IMR-90 (cell line): ENCODE data around the gene FOXP1. TPM values are rescaled to one million over a fixed set of nuclear protein-coding genes. Genes with fewer than 3 reads are reported as not detected.

Experiments used
- ATAC-seq: fragments of 200-7000 bp; cut with Tn5 transposase; 2 replicates; pipeline ENCODE4 v1.9.1; 2020; ENCODE audit warnings: low read depth, mild to moderate bottlenecking, moderate library complexity
- BruUV-seq: library from RNA; stranded (reverse); fragments of 400-500 nt; replicated peaks from 2 replicates; lab custom pipeline; 2021; lab: Mats Ljungman, UMichigan
- CTCF ChIA-PET: fragments of 300-600 bp; formaldehyde crosslinking; extraction: SDS; loops from one replicate; lab custom pipeline; 2021; ENCODE audit warnings: antibody characterized with exemption; lab: Yijun Ruan, JAX
- POLR2A ChIA-PET: fragments of 300-600 bp; sonication (Branson Sonifier 250); formaldehyde crosslinking; loops from one replicate; lab custom pipeline; 2022; ENCODE audit warnings: antibody characterized with exemption; ENCODE audit not compliant: unreplicated experiment; lab: Charles Lee
- DNase-seq: peaks from one replicate; pipeline ENCODE4 v3.0.0; 2013
- H2AFZ ChIP-seq: replicated peaks from 2 replicates; pipeline ENCODE3; 2013; ENCODE audit warnings: low read length, mild to moderate bottlenecking; ENCODE audit not compliant: poor library complexity
- H2AK5ac ChIP-seq: 2 replicates; pipeline ENCODE4 v1.6.1; 2013; ENCODE audit warnings: low read depth, low read length, inconsistent platforms
- H2AK9ac ChIP-seq: replicated peaks from 2 replicates; pipeline ENCODE3; 2013; ENCODE audit warnings: mild to moderate bottlenecking, low read depth, low read length, moderate library complexity; ENCODE audit not compliant: poor library complexity
- H2BK120ac ChIP-seq: 2 replicates; pipeline ENCODE4 v1.6.1; 2013; ENCODE audit warnings: low read depth, low read length, inconsistent platforms
- H2BK15ac ChIP-seq: 3 replicates; pipeline ENCODE4 v1.6.1; 2013; ENCODE audit warnings: low read depth, low read length, inconsistent platforms
- H2BK20ac ChIP-seq: 2 replicates; pipeline ENCODE4 v1.6.1; 2013; ENCODE audit warnings: low read depth, mild to moderate bottlenecking, inconsistent platforms, low read length, moderate library complexity
- H2BK5ac ChIP-seq: 2 replicates; pipeline ENCODE4 v1.6.1; 2013; ENCODE audit warnings: mild to moderate bottlenecking, low read depth, low read length, inconsistent platforms; ENCODE audit not compliant: poor library complexity, severe bottlenecking
- H3K14ac ChIP-seq: replicated peaks from 2 replicates; pipeline ENCODE4 v1.6.1; 2013; ENCODE audit warnings: low read depth, low read length, inconsistent platforms
- H3K18ac ChIP-seq: 2 replicates; pipeline ENCODE4 v1.6.1; 2013; ENCODE audit warnings: low read depth, low read length, control low read depth
- H3K23ac ChIP-seq: 2 replicates; pipeline ENCODE4 v1.6.1; 2013; ENCODE audit warnings: low read depth, low read length, inconsistent platforms
- H3K27ac ChIP-seq: 2 replicates; pipeline ENCODE4 v1.5.1; 2013; ENCODE audit warnings: mild to moderate bottlenecking, control low read depth, low read length; ENCODE audit not compliant: insufficient read depth
- H3K27me3 ChIP-seq: 2 replicates; pipeline ENCODE4 v1.6.1; 2013; ENCODE audit warnings: low read length; ENCODE audit not compliant: control insufficient read depth, insufficient read depth
- H3K36me3 ChIP-seq: 2 replicates; pipeline ENCODE4 v1.6.1; 2013; ENCODE audit warnings: low read length, mixed read lengths; ENCODE audit not compliant: control insufficient read depth, insufficient read depth
- H3K4ac ChIP-seq: 2 replicates; pipeline ENCODE4 v1.6.1; 2013; ENCODE audit warnings: low read depth, low read length, inconsistent platforms
- H3K4me1 ChIP-seq: 2 replicates; pipeline ENCODE4 v1.6.1; 2013; ENCODE audit warnings: low read length, mixed read lengths; ENCODE audit not compliant: control insufficient read depth, insufficient read depth
- H3K4me2 ChIP-seq: 2 replicates; pipeline ENCODE4 v1.6.1; 2013; ENCODE audit warnings: low read depth, mild to moderate bottlenecking, control low read depth, low read length, moderate library complexity
- H3K4me3 ChIP-seq: 2 replicates; pipeline ENCODE4 v1.5.1; 2013; ENCODE audit warnings: low read depth, mild to moderate bottlenecking, control low read depth, low read length, moderate library complexity; ENCODE audit not compliant: insufficient read depth
- H3K56ac ChIP-seq: 2 replicates; pipeline ENCODE4 v1.6.1; 2013; ENCODE audit warnings: low read length, inconsistent platforms; ENCODE audit not compliant: insufficient read depth; ENCODE audit errors: extremely low read depth
- H3K79me1 ChIP-seq, 2 experiments: 2 replicates each; pipeline ENCODE4 v1.6.1; 2013; ENCODE audit warnings: low read length in 2 of 2, inconsistent platforms in 1 of 2, low read depth in 1 of 2
- H3K9ac ChIP-seq: 2 replicates; pipeline ENCODE4 v1.6.1; 2013; ENCODE audit warnings: low read depth, low read length, control low read depth
- H3K9me1 ChIP-seq: 2 replicates; pipeline ENCODE4 v1.6.1; 2013; ENCODE audit warnings: low read length, inconsistent platforms; ENCODE audit not compliant: insufficient read depth
- H3K9me3 ChIP-seq: 2 replicates; pipeline ENCODE4 v1.6.1; 2013; ENCODE audit warnings: low read length; ENCODE audit not compliant: control insufficient read depth, insufficient read depth
- H4K20me1 ChIP-seq: 2 replicates; pipeline ENCODE4 v1.6.1; 2013; ENCODE audit warnings: low read length, inconsistent platforms; ENCODE audit not compliant: insufficient read depth
- H4K5ac ChIP-seq: 2 replicates; pipeline ENCODE4 v1.6.1; 2013; ENCODE audit warnings: mild to moderate bottlenecking, low read depth, low read length, control low read depth
- H4K8ac ChIP-seq, 2 experiments: 2 replicates each; pipeline ENCODE4 v1.6.1; 2013; ENCODE audit warnings: low read depth in 2 of 2, low read length in 2 of 2, control low read depth in 1 of 2, inconsistent platforms in 1 of 2
- H4K91ac ChIP-seq: 2 replicates; pipeline ENCODE4 v1.6.1; 2013; ENCODE audit warnings: low read depth, low read length, inconsistent platforms; ENCODE audit not compliant: insufficient read depth
- BHLHE40 ChIP-seq: fragments of 150-350 bp; IDR thresholded peaks from 2 replicates; pipeline ENCODE4 v1.6.1; 2016; ENCODE audit warnings: mild to moderate bottlenecking, low read depth, low read length
- CEBPB ChIP-seq: IDR thresholded peaks from 2 replicates; pipeline ENCODE4 v1.6.1; 2012; ENCODE audit warnings: low read depth, low read length, improper control_type of control experiment
- MAFK ChIP-seq: IDR thresholded peaks from 2 replicates; pipeline ENCODE4 v1.6.1; 2012; ENCODE audit warnings: low read depth, low read length, improper control_type of control experiment
- NFE2L2 ChIP-seq: fragments of 150-350 bp; IDR thresholded peaks from 2 replicates; pipeline ENCODE4 v1.6.1; 2016; ENCODE audit warnings: low read depth, mild to moderate bottlenecking, low read length
- POLR2A ChIP-seq: IDR thresholded peaks from 2 replicates; pipeline ENCODE4 v1.6.1; 2012; ENCODE audit warnings: mild to moderate bottlenecking, low read depth, low read length
- RCOR1 ChIP-seq: IDR thresholded peaks from 2 replicates; pipeline ENCODE4 v1.6.1; 2012; ENCODE audit warnings: mild to moderate bottlenecking, low read length, improper control_type of control experiment; ENCODE audit not compliant: insufficient replicate concordance
- SMC3 ChIP-seq: fragments of 150-350 bp; IDR thresholded peaks from 2 replicates; pipeline ENCODE4 v1.6.1; 2016; ENCODE audit warnings: low read depth, mild to moderate bottlenecking, antibody characterized with exemption, low read length, moderate library complexity
- WGBS, 2 experiments: methylation state at CpG; one replicate each; pipeline versions ENCODE4 v1.1.5 to v1.1.7; 2013; ENCODE audit warnings: missing lambda C conversion rate in 2 of 2; ENCODE audit not compliant: insufficient read length in 1 of 2; ENCODE audit errors: extremely low coverage in 2 of 2; 5-methylcytosine and 5-hydroxymethylcytosine counted together
- dilution Hi-C: fragments of 300-500 bp; cut with HindIII; formaldehyde crosslinking; loops from one replicate; pipeline ENCODE4 v1.14.3; 2018; ENCODE audit warnings: low sequenced_read_pairs; ENCODE audit not compliant: unreplicated experiment
- in situ Hi-C: fragments of 300-500 bp; cut with MboI; formaldehyde crosslinking; loops from 3 replicates; pipeline ENCODE4 v1.14.3; 2019; ENCODE audit warnings: low sequenced_read_pairs, inconsistent platforms, mixed read lengths
- intact Hi-C: fragments of 100-400 bp; cut with micrococcal nuclease; formaldehyde crosslinking; loops from 2 replicates; pipeline ENCODE4 v1.10.0; 2022
- polyA plus RNA-seq, 3 experiments: library from polyadenylated mRNA; depleted of rRNA; stranded (reverse); fragments of >200 nt; gene quantifications; 2 replicates each; pipeline ENCODE4 v1.2.3, GENCODE V29; 2012; ENCODE audit warnings: low replicate concordance in 1 of 3
- total RNA-seq: library from RNA; depleted of rRNA; stranded (reverse); fragments of >200 nt; gene quantifications from 2 replicates; pipeline ENCODE4 v1.2.3, GENCODE V29; 2012

FOXP1 gene
- total and polyA plus RNA-seq, 2 of the 4 experiments (the other 2 are of a cell fraction): 37.0 to 132 TPM

DNA sequence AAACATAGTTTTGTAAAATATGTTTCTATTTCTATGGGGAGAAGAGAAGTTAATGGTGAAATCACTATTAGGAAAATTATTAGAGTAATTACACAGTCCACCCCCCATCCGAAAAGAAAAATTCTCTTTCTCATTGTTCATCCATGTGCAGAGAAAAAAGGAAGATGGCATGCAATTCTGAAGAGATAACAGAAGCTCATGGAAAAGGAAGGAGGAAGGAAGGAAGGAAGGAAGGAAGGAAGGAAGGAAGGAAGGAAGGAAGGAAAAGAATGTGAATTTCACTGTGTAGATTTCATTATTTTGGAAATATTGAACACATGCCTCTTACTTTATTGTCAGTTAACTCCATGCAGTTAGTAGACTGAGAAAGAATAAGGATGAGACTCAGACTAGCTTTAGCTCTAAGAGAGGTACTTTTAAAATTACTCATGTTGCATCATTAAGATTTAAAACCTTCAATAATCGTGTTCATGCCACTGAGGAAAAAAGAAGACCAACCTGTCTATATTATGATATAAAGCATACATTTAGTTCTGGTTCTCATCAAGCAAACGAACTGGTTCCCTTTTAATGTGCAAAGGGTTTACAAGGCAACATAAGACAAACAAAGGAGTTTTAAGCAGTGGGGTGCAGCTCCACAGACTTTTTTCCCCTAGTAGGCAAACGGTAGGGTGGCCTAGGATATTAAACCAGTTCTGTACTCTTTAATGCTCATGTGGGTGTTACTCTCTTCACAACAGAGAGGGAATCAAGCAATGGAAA, 379.6 kb downstream of the FOXP1 start:
- no peaks in the 10 kb centered on the region for H3K27me3 ChIP-seq
- DNase-seq: no peak
- H2AK9ac ChIP-seq: no peak overlapping the region
- no peak overlapping the region for H2BK120ac ChIP-seq
- H3K9ac ChIP-seq: no peak overlapping the region
- ATAC-seq: no peak
- in situ Hi-C loops (no loop called here), dilution Hi-C loops (no loop called here), intact Hi-C loops (no loop called here)
- H3K9me3 ChIP-seq: no peaks in the 10 kb centered on the region
- BruUV-seq: no TSS peak
- no peak overlapping the region for H2BK20ac ChIP-seq
- no peaks in the 10 kb centered on the region; the same call in 1 of the 2 replicates for H4K20me1 ChIP-seq
- no peak overlapping the region for H3K18ac ChIP-seq
- no peak overlapping the region for H4K8ac ChIP-seq
- no peak overlapping the region for H3K4me2 ChIP-seq
- H3K4me3 ChIP-seq: no peak overlapping the region
- H2BK5ac ChIP-seq: no peak overlapping the region
- no peak overlapping the region for H3K56ac ChIP-seq
- WGBS, 2 experiments: 86% methylated on average over 1 of the region's 4 CpGs; no CpG with 5 or more reads in 1 of the 2 experiments
- H3K9me1 ChIP-seq: 0 out of 2 replicates have a peak, but pooled peaks cover 3% of the 10 kb centered on the region
- H3K4me1 ChIP-seq: peaks cover 9% of the 10 kb centered on the region
- H2BK15ac ChIP-seq: no peak overlapping the region
- TF ChIP-seq BHLHE40 (no peak), NFE2L2 (no peak), RCOR1 (no peak), POLR2A (no peak), MAFK (no peak), CEBPB (no peak), SMC3 (no peak)
- peaks cover 4 to 48% of the 10 kb centered on the region in 2 experiments; a peak in 3 of 4 replicates for H3K79me1 ChIP-seq
- H2AK5ac ChIP-seq: no peak overlapping the region
- POLR2A ChIA-PET: interaction anchor here (0.6 kb wide), 1 partner anchor 47 kb away, joined by 3 read pairs; no protein-coding TSS in a partner anchor
- H4K5ac ChIP-seq: no peak overlapping the region
- no peak overlapping the region for H3K4ac ChIP-seq
- H4K91ac ChIP-seq: no peak overlapping the region
- H3K23ac ChIP-seq: no peak overlapping the region
- H3K36me3 ChIP-seq: no peaks in the 10 kb centered on the region
- no peak overlapping the region for H3K27ac ChIP-seq
- H2AFZ ChIP-seq: no peak overlapping the region
- CTCF ChIA-PET: interaction anchor here (0.6 kb wide), 1 partner anchor 107 kb away, joined by 3 read pairs; no protein-coding TSS in a partner anchor
- H3K14ac ChIP-seq: no peak overlapping the region
